Measurements from ENCODE around the gene CCDC124.

GRCh38 chr19:17953316-17953801 is 20.5 kb downstream of the CCDC124 start:
- TF ChIP-seq EZH2 (IDR thresholded peaks at IDR 0.05; ENCODE audit: borderline replicate concordance, low read depth, low read length, poor library complexity, severe bottlenecking): no peak
- no peak for TF ChIP-seq CTCF (conservative IDR thresholded peaks at IDR 0.05; ENCODE audit: low read depth, low read length)
